HCT116 (cell line): ENCODE results near the gene LYST. TPM values are rescaled to one million over a fixed set of nuclear protein-coding genes. Genes with fewer than 3 reads are reported as not detected.

ENCODE experiments used
- ATAC-seq: fragments of 200-7000 bp; cut with Tn5 transposase; 2 replicates; pipeline ENCODE4 v1.9.1; 2020; ENCODE audit warnings: mild to moderate bottlenecking, moderate library complexity
- BruUV-seq: library from RNA; stranded (reverse); fragments of 400-500 nt; replicated peaks from 2 replicates; lab custom pipeline; 2021; lab: Mats Ljungman, UMichigan
- CTCF ChIA-PET: fragments of 300-600 bp; sonication (Branson Sonifier 250); formaldehyde crosslinking; loops from one replicate; lab custom pipeline; 2021; ENCODE audit warnings: antibody characterized with exemption; lab: Charles Lee
- POLR2A ChIA-PET: fragments of 300-600, 350-600 bp; sonication (Branson Sonifier 250); formaldehyde crosslinking; loops from one replicate; lab custom pipeline; 2021; ENCODE audit warnings: antibody characterized with exemption; lab: Charles Lee
- RAD21 ChIA-PET, 2 experiments: fragments of 300-600 bp; sonication (Branson Sonifier 250); formaldehyde crosslinking; loops; one replicate each; lab custom pipeline; 2023; ENCODE audit warnings: low total read pairs in 2 of 2; ENCODE audit not compliant: uncharacterized antibody in 2 of 2, unreplicated experiment in 2 of 2, low non-redundant PET in 1 of 2; lab: Charles Lee
- DNase-seq: peaks from one replicate; pipeline ENCODE4 v3.0.0-alpha.2; 2010; ENCODE audit warnings: low read depth, low spot score
- H2AFZ ChIP-seq: fragments of 200-600 bp; shearing (Covaris generic), sonication (generic); 2 replicates; pipeline ENCODE4 v1.6.1; 2017; ENCODE audit warnings: low read depth, mixed run types, mixed read lengths, antibody characterized with exemption, low read length; ENCODE audit not compliant: poor library complexity, severe bottlenecking
- H3K27ac ChIP-seq: 2 replicates; pipeline ENCODE4 v1.5.1; 2012; ENCODE audit warnings: low read depth, low read length
- H3K27me3 ChIP-seq: fragments of 200-600 bp; sonication (generic); 2 replicates; pipeline ENCODE4 v1.6.1; 2016; ENCODE audit warnings: mixed run types, low read length, mixed read lengths; ENCODE audit not compliant: insufficient read depth
- H3K36me3 ChIP-seq, 2 experiments: fragments of 200-500 bp in 1 of 2; fragments of 200-600 bp in 1 of 2; sonication (Bioruptor generic) in 1 of 2; sonication (generic) in 1 of 2; 2 replicates each; pipeline versions ENCODE4 v1.5.1 to v1.6.1; 2014 to 2016; ENCODE audit warnings: low read length in 2 of 2, inconsistent platforms in 1 of 2, mixed read lengths in 1 of 2, mixed run types in 1 of 2; ENCODE audit not compliant: insufficient read depth in 2 of 2, control insufficient read depth in 1 of 2
- H3K4me1 ChIP-seq, 2 experiments: fragments of 200-600 bp in 1 of 2; sonication (generic) in 1 of 2; 2 replicates each; pipeline versions ENCODE4 v1.5.1 to v1.6.1; 2012 to 2017; ENCODE audit warnings: low read length in 2 of 2, inconsistent platforms in 1 of 2, mild to moderate bottlenecking in 1 of 2, mixed read lengths in 1 of 2, mixed run types in 1 of 2, moderate library complexity in 1 of 2; ENCODE audit not compliant: insufficient read depth in 2 of 2, control insufficient read depth in 1 of 2
- H3K4me2 ChIP-seq: fragments of 200-600 bp; sonication (generic); 2 replicates; pipeline ENCODE4 v1.6.1; 2017; ENCODE audit warnings: mixed run types, low read length, mixed read lengths
- H3K4me3 ChIP-seq, 2 experiments: fragments of 200-600 bp in 1 of 2; sonication (generic) in 1 of 2; replicated peaks in 1 of 2; 2 replicates each; pipeline ENCODE4 v1.5.1; 2011 to 2016; ENCODE audit warnings: low read length in 2 of 2, control low read depth in 1 of 2, low read depth in 1 of 2, mild to moderate bottlenecking in 1 of 2, mixed read lengths in 1 of 2, mixed run types in 1 of 2
- H3K79me2 ChIP-seq: fragments of 200-600 bp; sonication (generic); 2 replicates; pipeline ENCODE4 v1.6.1; 2017; ENCODE audit warnings: mild to moderate bottlenecking, mixed run types, low read length, moderate library complexity, mixed read lengths; ENCODE audit not compliant: insufficient read depth
- H3K9ac ChIP-seq: fragments of 200-600 bp; sonication (generic); 2 replicates; pipeline ENCODE4 v1.6.1; 2016; ENCODE audit warnings: low read length, mixed read lengths
- H3K9me2 ChIP-seq: fragments of 200-600 bp; sonication (generic), shearing (Covaris generic); 2 replicates; pipeline ENCODE4 v1.6.1; 2017; ENCODE audit warnings: mixed run types, mild to moderate bottlenecking, moderate library complexity; ENCODE audit not compliant: insufficient read depth
- H3K9me3 ChIP-seq, 2 experiments: fragments of 200-500 bp in 1 of 2; fragments of 200-600 bp in 1 of 2; sonication (Bioruptor generic) in 1 of 2; sonication (generic) in 1 of 2; 2 replicates each; pipeline ENCODE4 v1.6.1; 2014 to 2017; ENCODE audit warnings: low read length in 2 of 2, mixed read lengths in 2 of 2, inconsistent platforms in 1 of 2, low read depth in 1 of 2, mild to moderate bottlenecking in 1 of 2, mixed run types in 1 of 2, moderate library complexity in 1 of 2; ENCODE audit not compliant: control insufficient read depth in 1 of 2, insufficient read depth in 1 of 2
- H4K20me1 ChIP-seq: fragments of 200-600 bp; sonication (generic), shearing (Covaris generic); 2 replicates; pipeline ENCODE4 v1.6.1; 2017; ENCODE audit warnings: mixed run types, mild to moderate bottlenecking, moderate library complexity; ENCODE audit not compliant: insufficient read depth
- CBX3 ChIP-seq: IDR thresholded peaks from 2 replicates; pipeline ENCODE4 v1.6.1; 2012; ENCODE audit warnings: low read depth
- EZH2 ChIP-seq: fragments of 200-600 bp; sonication (generic); IDR thresholded peaks from 2 replicates; pipeline ENCODE4 v1.6.1; 2017; ENCODE audit warnings: antibody characterized with exemption, mixed run types
- FOSL1 ChIP-seq: IDR thresholded peaks from 2 replicates; pipeline ENCODE4 v1.6.1; 2012; ENCODE audit warnings: low read depth
- JUND ChIP-seq: IDR thresholded peaks from 2 replicates; pipeline ENCODE4 v1.6.1; 2012
- MAX ChIP-seq: IDR thresholded peaks from 2 replicates; pipeline ENCODE4 v1.6.1; 2012
- POLR2AphosphoS5 ChIP-seq: IDR thresholded peaks from 2 replicates; pipeline ENCODE4 v1.6.1; 2011; ENCODE audit warnings: mild to moderate bottlenecking, low read depth, low read length, moderate library complexity
- RAD21 ChIP-seq: IDR thresholded peaks from 2 replicates; pipeline ENCODE4 v1.6.1; 2012; ENCODE audit warnings: low read depth, mild to moderate bottlenecking
- SIN3A ChIP-seq: IDR thresholded peaks from 2 replicates; pipeline ENCODE4 v1.6.1; 2012; ENCODE audit warnings: low read depth
- SRF ChIP-seq: IDR thresholded peaks from 2 replicates; pipeline ENCODE4 v1.6.1; 2012; ENCODE audit warnings: low read depth
- intact Hi-C: fragments of 100-400 bp; cut with micrococcal nuclease; formaldehyde crosslinking; loops from 2 replicates; pipeline ENCODE4 v1.10.0; 2022
- total RNA-seq: library from RNA; stranded (reverse); gene quantifications from one replicate; pipeline ENCODE4 v1.2.1, GENCODE V29; 2021; ENCODE audit not compliant: unreplicated experiment
- TF ChIP-seq, protein P1 (sequence below): IDR thresholded peaks from 2 replicates; pipeline ENCODE4 v1.6.1; 2012
- TF ChIP-seq, protein P2 (sequence below): IDR thresholded peaks from 2 replicates; pipeline ENCODE4 v1.6.1; 2011; ENCODE audit warnings: mild to moderate bottlenecking, low read length, moderate library complexity; ENCODE audit not compliant: insufficient replicate concordance; ENCODE audit errors: extremely low read depth
- TF ChIP-seq, protein P3 (sequence below), 3 experiments: fragments of 200-600 bp in 1 of 3; sonication (generic) in 1 of 3; IDR thresholded peaks in 2 of 3; conservative IDR thresholded peaks in 1 of 3; 2 replicates each; pipeline ENCODE4 v1.5.1; 2012 to 2017; ENCODE audit warnings: low read depth in 2 of 3, low read length in 2 of 3, antibody characterized with exemption in 1 of 3, borderline replicate concordance in 1 of 3, control low read depth in 1 of 3, mild to moderate bottlenecking in 1 of 3, mixed read lengths in 1 of 3, mixed run types in 1 of 3, moderate library complexity in 1 of 3; ENCODE audit not compliant: insufficient read depth in 1 of 3

The LYST gene
- total RNA-seq, 1 experiment from 2014 or later = 6.6 TPM

GRCh38 chr1:235739631-235740030 is 127.1 kb downstream of the LYST start (continued):
- TF ChIP-seq EZH2 (no peak), POLR2AphosphoS5 (no peak), SRF (no peak), JUND (no peak)
- TF ChIP-seq, protein P1, sequence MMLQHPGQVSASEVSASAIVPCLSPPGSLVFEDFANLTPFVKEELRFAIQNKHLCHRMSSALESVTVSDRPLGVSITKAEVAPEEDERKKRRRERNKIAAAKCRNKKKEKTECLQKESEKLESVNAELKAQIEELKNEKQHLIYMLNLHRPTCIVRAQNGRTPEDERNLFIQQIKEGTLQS = no peak

DNA sequence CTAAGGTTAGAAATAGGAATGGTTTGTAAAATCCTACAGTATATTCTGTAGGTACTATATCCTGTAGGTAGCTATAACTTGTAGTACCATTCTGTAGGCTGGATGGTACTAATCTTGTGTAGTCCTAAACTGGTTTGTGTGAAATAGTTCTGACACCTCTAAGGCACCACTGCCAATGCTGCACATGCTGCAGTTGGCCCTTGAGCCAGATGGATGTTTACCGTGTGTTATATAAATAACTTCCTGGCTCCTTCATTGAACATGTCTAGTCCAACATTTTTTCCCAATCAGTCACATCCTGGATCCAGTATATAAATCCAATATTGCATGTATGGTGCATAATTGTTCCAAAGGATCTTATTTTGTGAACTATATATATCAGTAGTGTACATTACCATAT is 127.6 kb downstream of the LYST start:
- intact Hi-C loops = no loop called here
- H3K27ac ChIP-seq = no peak overlapping the region
- no peaks in the 10 kb centered on the region for H4K20me1 ChIP-seq
- ChIA-PET POLR2A (no interaction called here), RAD21 (no interaction called here), CTCF (interaction anchor here (1.6 kb wide), 1 partner anchor 138 kb away, joined by 3 read pairs; no protein-coding TSS in a partner anchor)
- no peak overlapping the region for H2AFZ ChIP-seq
- DNase-seq = no peak
- no peak for ATAC-seq
- peaks cover 3 to 22% of the 10 kb centered on the region in 2 experiments for H3K4me1 ChIP-seq
- H3K79me2 ChIP-seq = no peaks in the 10 kb centered on the region
- H3K4me2 ChIP-seq = no peak overlapping the region
- BruUV-seq = no TSS peak
- H3K4me3 ChIP-seq = no peak overlapping the region
- H3K36me3 ChIP-seq = no peaks in the 10 kb centered on the region
- H3K9me2 ChIP-seq = no peaks in the 10 kb centered on the region
- TF ChIP-seq FOSL1 (no peak), SIN3A (no peak)
- no peak overlapping the region for H3K9ac ChIP-seq
- H3K27me3 ChIP-seq = no peaks in the 10 kb centered on the region
- no peaks in the 10 kb centered on the region for H3K9me3 ChIP-seq

DNA sequence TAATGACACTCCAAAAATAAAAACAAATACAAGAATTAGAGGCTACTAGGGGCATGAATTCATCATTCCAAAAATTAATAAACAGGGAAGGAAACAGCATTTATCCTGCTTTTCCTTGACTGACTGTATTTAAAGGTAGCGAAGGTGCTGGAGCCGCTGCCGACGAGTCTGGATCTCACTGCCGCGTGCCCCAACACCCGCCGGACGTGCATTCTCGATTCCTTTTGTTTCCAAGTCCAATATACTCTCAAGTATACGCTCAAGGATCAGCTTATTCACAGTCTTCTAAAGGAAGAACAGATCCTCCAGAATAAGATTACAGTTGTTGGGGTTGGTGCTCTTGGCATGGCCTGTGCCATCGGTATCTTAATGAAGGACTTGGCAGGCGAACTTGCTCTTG is 129.0 kb downstream of the LYST start:
- intact Hi-C loops = no loop called here
- no TSS peak for BruUV-seq
- RAD21 ChIA-PET = no interaction called here
- H3K27ac ChIP-seq = no peak overlapping the region
- H3K79me2 ChIP-seq = no peaks in the 10 kb centered on the region
- no peak overlapping the region for H3K4me3 ChIP-seq
- no peaks in the 10 kb centered on the region for H3K9me3 ChIP-seq
- no peaks in the 10 kb centered on the region for H3K27me3 ChIP-seq
- H4K20me1 ChIP-seq = no peaks in the 10 kb centered on the region
- CTCF ChIA-PET = interaction anchor here (1.6 kb wide), 1 partner anchor 137 kb away, joined by 3 read pairs; no protein-coding TSS in a partner anchor
- POLR2A ChIA-PET = no interaction called here
- H3K4me1 ChIP-seq = peaks cover 3 to 29% of the 10 kb centered on the region in 2 experiments
- TF ChIP-seq JUND (no peak), RAD21 (no peak), MAX (no peak), CBX3 (no peak)
- TF ChIP-seq, protein P2, sequence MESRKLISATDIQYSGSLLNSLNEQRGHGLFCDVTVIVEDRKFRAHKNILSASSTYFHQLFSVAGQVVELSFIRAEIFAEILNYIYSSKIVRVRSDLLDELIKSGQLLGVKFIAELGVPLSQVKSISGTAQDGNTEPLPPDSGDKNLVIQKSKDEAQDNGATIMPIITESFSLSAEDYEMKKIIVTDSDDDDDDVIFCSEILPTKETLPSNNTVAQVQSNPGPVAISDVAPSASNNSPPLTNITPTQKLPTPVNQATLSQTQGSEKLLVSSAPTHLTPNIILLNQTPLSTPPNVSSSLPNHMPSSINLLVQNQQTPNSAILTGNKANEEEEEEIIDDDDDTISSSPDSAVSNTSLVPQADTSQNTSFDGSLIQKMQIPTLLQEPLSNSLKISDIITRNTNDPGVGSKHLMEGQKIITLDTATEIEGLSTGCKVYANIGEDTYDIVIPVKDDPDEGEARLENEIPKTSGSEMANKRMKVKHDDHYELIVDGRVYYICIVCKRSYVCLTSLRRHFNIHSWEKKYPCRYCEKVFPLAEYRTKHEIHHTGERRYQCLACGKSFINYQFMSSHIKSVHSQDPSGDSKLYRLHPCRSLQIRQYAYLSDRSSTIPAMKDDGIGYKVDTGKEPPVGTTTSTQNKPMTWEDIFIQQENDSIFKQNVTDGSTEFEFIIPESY = no peak
- TF ChIP-seq, protein P3, sequence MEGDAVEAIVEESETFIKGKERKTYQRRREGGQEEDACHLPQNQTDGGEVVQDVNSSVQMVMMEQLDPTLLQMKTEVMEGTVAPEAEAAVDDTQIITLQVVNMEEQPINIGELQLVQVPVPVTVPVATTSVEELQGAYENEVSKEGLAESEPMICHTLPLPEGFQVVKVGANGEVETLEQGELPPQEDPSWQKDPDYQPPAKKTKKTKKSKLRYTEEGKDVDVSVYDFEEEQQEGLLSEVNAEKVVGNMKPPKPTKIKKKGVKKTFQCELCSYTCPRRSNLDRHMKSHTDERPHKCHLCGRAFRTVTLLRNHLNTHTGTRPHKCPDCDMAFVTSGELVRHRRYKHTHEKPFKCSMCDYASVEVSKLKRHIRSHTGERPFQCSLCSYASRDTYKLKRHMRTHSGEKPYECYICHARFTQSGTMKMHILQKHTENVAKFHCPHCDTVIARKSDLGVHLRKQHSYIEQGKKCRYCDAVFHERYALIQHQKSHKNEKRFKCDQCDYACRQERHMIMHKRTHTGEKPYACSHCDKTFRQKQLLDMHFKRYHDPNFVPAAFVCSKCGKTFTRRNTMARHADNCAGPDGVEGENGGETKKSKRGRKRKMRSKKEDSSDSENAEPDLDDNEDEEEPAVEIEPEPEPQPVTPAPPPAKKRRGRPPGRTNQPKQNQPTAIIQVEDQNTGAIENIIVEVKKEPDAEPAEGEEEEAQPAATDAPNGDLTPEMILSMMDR (IDR thresholded peaks at IDR 0.05 in 2 of 3, conservative IDR thresholded peaks at IDR 0.05 in 1 of 3; ENCODE audit: borderline replicate concordance in 1 of 3, insufficient read depth in 1 of 3, low read depth in 2 of 3, low read length in 2 of 3) = no peak
- DNase-seq = no peak
- H3K9me2 ChIP-seq = no peaks in the 10 kb centered on the region
- no peak for ATAC-seq
- H3K9ac ChIP-seq = no peak overlapping the region
- H2AFZ ChIP-seq = no peak overlapping the region
- H3K36me3 ChIP-seq = no peaks in the 10 kb centered on the region
- no peak overlapping the region for H3K4me2 ChIP-seq
